ENCODE results near the gene RAC3.
A peak's percentile ranks its signal among the peaks of the same experiment; 100 is the strongest.

The RAC3 gene

DNA sequence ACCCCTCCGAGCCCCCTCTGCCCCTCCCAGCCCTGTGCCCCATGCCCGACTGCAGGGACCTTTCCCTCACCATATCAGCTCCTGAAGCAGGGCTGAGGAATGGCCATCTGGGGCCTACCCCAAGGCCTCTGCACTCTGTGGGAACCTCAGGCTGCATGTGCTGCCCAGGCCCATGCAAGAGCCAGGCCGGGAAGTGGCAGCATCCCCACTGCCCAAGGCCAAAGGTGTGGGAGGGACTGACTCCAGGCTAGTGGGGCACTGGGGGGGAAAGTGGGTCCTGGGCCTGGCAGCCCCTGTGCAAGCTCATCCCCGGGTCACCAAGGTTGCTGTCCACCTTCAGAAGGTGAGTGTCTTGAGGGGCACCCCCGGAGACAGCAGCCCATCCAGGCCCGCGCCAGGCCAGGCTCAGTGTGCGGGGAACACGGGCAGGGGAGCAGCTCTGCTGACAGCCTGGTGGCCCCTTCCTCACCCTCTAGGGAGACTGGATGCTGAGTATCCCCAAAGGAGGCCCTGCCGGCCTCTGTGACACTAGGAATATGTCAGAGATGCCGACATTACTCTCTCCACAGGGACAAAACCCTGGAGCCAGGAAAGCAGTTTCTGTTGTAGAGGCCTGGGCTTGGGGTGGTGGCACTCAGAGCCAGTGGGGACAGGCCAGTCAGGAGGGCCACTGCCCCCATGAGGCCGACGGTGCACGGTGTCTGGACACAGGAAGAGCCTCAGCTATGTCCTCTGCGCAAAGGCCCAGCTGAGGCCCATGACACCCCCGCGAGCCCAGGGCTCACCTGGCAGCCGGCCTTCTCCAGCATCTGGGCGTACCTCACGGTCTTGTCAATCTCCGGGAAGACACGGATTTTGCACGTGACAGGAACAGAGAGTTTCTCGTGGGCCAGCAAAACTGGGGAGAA, 30.9 kb downstream of the RAC3 start:
- no peaks in the 10 kb centered on the region for H3K27me3 ChIP-seq
- H3K9me3 ChIP-seq = no peaks in the 10 kb centered on the region
- H3K4me1 ChIP-seq = no peaks in the 10 kb centered on the region
- DNase-seq = no peak
- H3K4me3 ChIP-seq (ENCODE audit: low read depth, low read length) = no peak overlapping the region
- H3K36me3 ChIP-seq = peaks cover 69% of the 10 kb centered on the region
- TF ChIP-seq, protein P1, sequence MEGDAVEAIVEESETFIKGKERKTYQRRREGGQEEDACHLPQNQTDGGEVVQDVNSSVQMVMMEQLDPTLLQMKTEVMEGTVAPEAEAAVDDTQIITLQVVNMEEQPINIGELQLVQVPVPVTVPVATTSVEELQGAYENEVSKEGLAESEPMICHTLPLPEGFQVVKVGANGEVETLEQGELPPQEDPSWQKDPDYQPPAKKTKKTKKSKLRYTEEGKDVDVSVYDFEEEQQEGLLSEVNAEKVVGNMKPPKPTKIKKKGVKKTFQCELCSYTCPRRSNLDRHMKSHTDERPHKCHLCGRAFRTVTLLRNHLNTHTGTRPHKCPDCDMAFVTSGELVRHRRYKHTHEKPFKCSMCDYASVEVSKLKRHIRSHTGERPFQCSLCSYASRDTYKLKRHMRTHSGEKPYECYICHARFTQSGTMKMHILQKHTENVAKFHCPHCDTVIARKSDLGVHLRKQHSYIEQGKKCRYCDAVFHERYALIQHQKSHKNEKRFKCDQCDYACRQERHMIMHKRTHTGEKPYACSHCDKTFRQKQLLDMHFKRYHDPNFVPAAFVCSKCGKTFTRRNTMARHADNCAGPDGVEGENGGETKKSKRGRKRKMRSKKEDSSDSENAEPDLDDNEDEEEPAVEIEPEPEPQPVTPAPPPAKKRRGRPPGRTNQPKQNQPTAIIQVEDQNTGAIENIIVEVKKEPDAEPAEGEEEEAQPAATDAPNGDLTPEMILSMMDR (IDR thresholded peaks at IDR 0.05; ENCODE audit: low read depth, low read length) = no peak

DNA sequence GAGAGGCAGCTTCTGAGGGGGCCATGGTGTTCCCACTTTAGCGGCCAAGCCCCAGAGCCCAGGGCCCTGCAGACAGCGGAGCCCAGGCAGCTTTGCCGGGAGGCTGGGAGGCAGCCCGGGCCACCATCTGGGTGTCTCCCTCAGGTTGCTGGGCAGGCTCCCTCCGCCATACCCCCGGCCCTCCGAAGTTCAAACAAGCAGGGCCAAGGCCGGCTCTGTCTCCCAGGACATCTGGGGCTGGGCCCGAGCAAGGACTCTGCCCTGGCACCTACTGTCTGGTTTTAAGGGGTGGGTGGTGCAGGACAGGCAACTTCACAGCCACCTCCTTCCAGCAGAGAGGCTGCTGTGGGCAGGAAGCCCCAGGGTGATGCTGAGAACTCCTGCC, 31.5 kb downstream of the RAC3 start:
- H3K9me3 ChIP-seq = no peaks in the 10 kb centered on the region
- no peaks in the 10 kb centered on the region for H3K27me3 ChIP-seq
- H3K4me3 ChIP-seq (ENCODE audit: low read depth, low read length) = no peak overlapping the region
- H3K4me1 ChIP-seq = no peaks in the 10 kb centered on the region
- TF ChIP-seq, protein P1 (IDR thresholded peaks at IDR 0.05; ENCODE audit: low read depth, low read length) = no peak
- no peak for DNase-seq
- H3K36me3 ChIP-seq = peaks cover 62% of the 10 kb centered on the region

DNA sequence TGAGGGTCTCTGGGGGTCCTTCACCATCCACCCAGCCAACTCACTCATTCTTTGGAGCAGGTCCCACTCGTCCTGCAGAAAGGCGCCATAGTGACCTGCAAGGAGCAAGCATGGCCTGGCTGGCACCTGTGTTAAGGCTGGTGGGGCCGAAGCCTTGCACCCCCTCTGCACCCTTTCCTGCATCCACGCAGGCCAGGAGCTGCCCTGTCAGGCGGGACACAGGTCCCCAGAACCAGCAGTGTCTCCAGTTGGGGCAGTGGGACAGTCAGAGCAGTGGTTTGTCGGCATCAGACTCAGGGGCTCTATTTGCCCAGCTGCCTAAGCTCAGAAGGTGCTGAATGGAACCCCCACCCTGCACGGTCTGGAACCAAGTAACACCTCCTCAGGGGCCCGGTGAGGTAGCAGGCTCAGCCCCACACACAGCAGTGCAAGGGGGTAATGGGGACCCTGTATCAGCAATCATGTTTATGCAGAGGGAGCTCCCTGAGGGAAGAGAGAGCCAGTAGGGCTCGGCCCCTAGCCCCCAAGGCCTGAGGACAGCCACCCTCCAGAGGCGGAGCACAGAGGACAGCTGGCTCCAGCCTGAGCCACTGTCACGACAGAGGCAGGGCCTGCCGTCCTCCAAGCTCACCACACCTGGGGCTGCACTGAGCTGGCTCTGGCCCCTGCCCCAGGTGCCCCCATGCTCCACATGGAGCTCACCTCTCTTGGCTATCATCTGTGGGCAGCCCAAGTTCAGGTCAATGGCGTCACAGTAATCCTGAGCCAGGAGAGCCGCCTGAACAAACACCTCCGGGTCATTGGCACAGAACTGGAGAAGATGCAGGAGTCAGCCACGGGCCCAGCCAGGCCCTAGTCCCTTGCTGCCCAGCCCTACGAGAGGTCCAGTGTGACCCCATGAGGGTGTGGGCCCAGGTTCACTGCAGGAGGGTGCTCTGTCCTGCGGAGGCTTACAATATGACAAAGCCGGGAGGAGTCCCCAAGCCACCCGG, 32.2 kb downstream of the RAC3 start:
- peaks cover 56% of the 10 kb centered on the region for H3K36me3 ChIP-seq
- H3K4me1 ChIP-seq = no peaks in the 10 kb centered on the region
- no peaks in the 10 kb centered on the region for H3K9me3 ChIP-seq
- peak overlapping the region; percentile 93 for H3K4me3 ChIP-seq (ENCODE audit: low read depth, low read length)
- TF ChIP-seq, protein P1 (IDR thresholded peaks at IDR 0.05; ENCODE audit: low read depth, low read length) = no peak
- H3K27me3 ChIP-seq = no peaks in the 10 kb centered on the region
- no peak for DNase-seq

DNA sequence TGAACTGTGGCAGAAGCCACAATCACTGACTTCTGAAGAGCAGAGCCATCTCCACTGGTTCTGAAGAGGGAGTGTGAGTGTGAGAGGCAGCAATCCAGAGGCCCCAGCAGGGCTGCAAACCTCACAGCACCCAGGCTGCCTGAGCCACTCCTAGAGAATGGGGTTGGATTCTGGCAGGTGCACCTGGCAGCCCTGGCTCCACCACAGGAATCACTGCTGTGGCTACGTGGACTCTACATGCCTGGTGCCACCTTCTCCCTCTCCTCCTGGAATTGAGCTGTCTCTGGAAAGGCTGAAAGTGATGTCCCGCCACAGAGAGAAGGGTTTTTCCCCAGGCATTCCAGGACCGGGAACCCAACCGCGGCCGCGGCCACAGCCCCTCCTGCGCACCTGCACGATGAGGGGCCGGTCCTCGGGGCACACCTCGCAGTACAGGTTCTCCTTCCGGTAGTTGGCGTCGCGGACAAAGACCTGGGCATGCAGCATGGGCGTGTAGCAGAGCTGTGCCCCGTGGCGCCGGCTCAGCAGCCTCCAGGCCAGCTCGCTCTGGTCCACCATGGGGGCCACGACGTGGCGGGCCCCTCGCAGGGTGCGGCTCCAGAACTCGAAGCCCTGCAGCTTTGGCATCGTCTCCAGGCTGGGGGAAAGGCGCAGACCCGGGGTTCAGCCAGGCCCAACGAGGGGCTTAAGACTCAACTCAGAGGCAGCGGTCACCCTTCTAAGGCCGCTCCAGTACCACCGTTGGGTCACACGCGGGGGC, 33.1 kb downstream of the RAC3 start:
- H3K36me3 ChIP-seq = peaks cover 47% of the 10 kb centered on the region
- no peak for DNase-seq

DNA sequence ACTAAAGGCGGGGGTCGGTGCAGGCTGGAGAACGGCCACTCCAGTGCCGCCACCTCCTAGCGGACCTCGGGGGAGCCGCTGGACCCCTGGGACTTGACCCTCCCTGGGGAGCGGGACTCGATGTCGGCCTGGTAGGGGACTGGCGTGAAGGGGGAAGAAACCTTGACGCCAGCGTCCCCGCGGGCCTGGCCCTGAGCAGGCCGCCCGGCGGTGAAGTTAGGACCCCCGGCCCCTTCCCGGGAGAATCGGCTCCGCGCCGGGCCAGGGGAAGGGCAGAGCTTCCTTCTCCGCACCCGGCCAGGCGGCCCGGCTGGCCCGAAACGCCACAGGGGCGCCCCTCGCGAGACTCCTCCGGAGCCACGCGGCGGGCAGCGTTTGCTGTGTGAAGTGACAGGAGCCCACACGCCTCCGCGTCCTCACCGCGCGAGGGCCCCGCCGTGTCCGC, 33.7 kb downstream of the RAC3 start:
- Histone ChIP-seq H3K4me3 (ENCODE audit: low read depth, low read length) (peak overlapping the region; percentile 93), H3K4me1 (no peaks in the 10 kb centered on the region)
- DNase-seq = no peak

More for the DNA sequence above, 33.1 kb downstream of the RAC3 start:
- TF ChIP-seq, protein P1 (IDR thresholded peaks at IDR 0.05; ENCODE audit: low read depth, low read length) = no peak
- H3K27me3 ChIP-seq = no peaks in the 10 kb centered on the region
- peak overlapping the region; percentile 93 for H3K4me3 ChIP-seq (ENCODE audit: low read depth, low read length)
- no peaks in the 10 kb centered on the region for H3K9me3 ChIP-seq
- H3K4me1 ChIP-seq = no peaks in the 10 kb centered on the region

More for the DNA sequence above, 33.7 kb downstream of the RAC3 start:
- TF ChIP-seq, protein P1 (IDR thresholded peaks at IDR 0.05; ENCODE audit: low read depth, low read length) = no peak
- Histone ChIP-seq H3K27me3 (no peaks in the 10 kb centered on the region), H3K36me3 (peaks cover 41% of the 10 kb centered on the region), H3K9me3 (no peaks in the 10 kb centered on the region)
